OCI-LY7 (cell line): ENCODE measurements around the gene GSTA1.
"Not testable (repeated sequence)": the region's sequence is repeated elsewhere in the genome, so short reads cannot be mapped to it uniquely, and the experiment has no call there.

Experiments used
- EZH2phosphoT487 ChIP-seq: fragments of 200-600 bp; sonication (generic); IDR thresholded peaks from 2 replicates; pipeline ENCODE4 v1.6.1; 2018; ENCODE audit warnings: low read depth, borderline replicate concordance, mild to moderate bottlenecking, mixed run types, antibody characterized with exemption, low read length, moderate library complexity, mixed read lengths
- TF ChIP-seq, protein P1 (sequence below): fragments of 200-600 bp; sonication (generic); conservative IDR thresholded peaks from 2 replicates; pipeline ENCODE4 v1.5.1; 2014; ENCODE audit warnings: mild to moderate bottlenecking, antibody characterized with exemption, low read length, moderate library complexity, mixed read lengths

- TF ChIP-seq, protein P1, sequence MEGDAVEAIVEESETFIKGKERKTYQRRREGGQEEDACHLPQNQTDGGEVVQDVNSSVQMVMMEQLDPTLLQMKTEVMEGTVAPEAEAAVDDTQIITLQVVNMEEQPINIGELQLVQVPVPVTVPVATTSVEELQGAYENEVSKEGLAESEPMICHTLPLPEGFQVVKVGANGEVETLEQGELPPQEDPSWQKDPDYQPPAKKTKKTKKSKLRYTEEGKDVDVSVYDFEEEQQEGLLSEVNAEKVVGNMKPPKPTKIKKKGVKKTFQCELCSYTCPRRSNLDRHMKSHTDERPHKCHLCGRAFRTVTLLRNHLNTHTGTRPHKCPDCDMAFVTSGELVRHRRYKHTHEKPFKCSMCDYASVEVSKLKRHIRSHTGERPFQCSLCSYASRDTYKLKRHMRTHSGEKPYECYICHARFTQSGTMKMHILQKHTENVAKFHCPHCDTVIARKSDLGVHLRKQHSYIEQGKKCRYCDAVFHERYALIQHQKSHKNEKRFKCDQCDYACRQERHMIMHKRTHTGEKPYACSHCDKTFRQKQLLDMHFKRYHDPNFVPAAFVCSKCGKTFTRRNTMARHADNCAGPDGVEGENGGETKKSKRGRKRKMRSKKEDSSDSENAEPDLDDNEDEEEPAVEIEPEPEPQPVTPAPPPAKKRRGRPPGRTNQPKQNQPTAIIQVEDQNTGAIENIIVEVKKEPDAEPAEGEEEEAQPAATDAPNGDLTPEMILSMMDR: not testable (repeated sequence)
- not testable (repeated sequence) for TF ChIP-seq EZH2phosphoT487
These were observed 27.3 kb upstream of the GSTA1 start for GRCh38 chr6:52830869-52831268.
